H1 (cell line): ENCODE measurements around the gene SERPINH1. TPM values are rescaled to one million over a fixed set of nuclear protein-coding genes. Genes with fewer than 3 reads are reported as not detected.

ENCODE experiments used
- CTCF ChIA-PET: fragments of 300-600 bp; sonication (Branson Sonifier 250); formaldehyde crosslinking; loops from one replicate; lab custom pipeline; 2021; ENCODE audit not compliant: partially characterized antibody; lab: Charles Lee
- POLR2A ChIA-PET: fragments of 300-600 bp; sonication (Branson Sonifier 250); formaldehyde crosslinking; loops from one replicate; lab custom pipeline; 2021; ENCODE audit warnings: inconsistent platforms; ENCODE audit not compliant: partially characterized antibody; lab: Charles Lee
- DNase-seq, 2 experiments: peaks; one replicate each; pipeline versions ENCODE4 v3.0.0 to v3.0.0-alpha.2; 2010 to 2022; ENCODE audit warnings: low spot score in 2 of 2, low read depth in 1 of 2, mixed read lengths in 1 of 2
- FAIRE-seq: peaks from 2 replicates; lab custom pipeline; 2011; peaks lifted over from hg19 to GRCh38; lab: Jason Lieb, UNC
- H2AFZ ChIP-seq: 2 replicates; pipeline ENCODE4 v1.8.1; 2012; ENCODE audit warnings: low read length, inconsistent platforms
- H2AK5ac ChIP-seq: 2 replicates; pipeline ENCODE4 v1.6.1; 2013; ENCODE audit warnings: low read depth, low read length
- H2BK120ac ChIP-seq: replicated peaks from 2 replicates; pipeline ENCODE3; 2013; ENCODE audit warnings: low read depth, low read length, inconsistent platforms
- H2BK12ac ChIP-seq: 2 replicates; pipeline ENCODE4 v1.6.1; 2013; ENCODE audit warnings: low read depth, low read length
- H2BK15ac ChIP-seq: 2 replicates; pipeline ENCODE4 v1.6.1; 2013; ENCODE audit warnings: low read length
- H2BK20ac ChIP-seq: 2 replicates; pipeline ENCODE4 v1.6.1; 2013; ENCODE audit warnings: low read length
- H2BK5ac ChIP-seq: 2 replicates; pipeline ENCODE4 v1.6.1; 2013; ENCODE audit warnings: low read depth, low read length
- H3K14ac ChIP-seq: 2 replicates; pipeline ENCODE4 v1.6.1; 2013; ENCODE audit warnings: inconsistent platforms; ENCODE audit not compliant: insufficient read length
- H3K18ac ChIP-seq: 2 replicates; pipeline ENCODE4 v1.6.1; 2013; ENCODE audit warnings: low read length; ENCODE audit errors: extremely low read depth
- H3K23ac ChIP-seq: 2 replicates; pipeline ENCODE4 v1.6.1; 2013; ENCODE audit warnings: inconsistent platforms; ENCODE audit not compliant: insufficient read length
- H3K23me2 ChIP-seq: 2 replicates; pipeline ENCODE4 v1.6.1; 2013; ENCODE audit warnings: low read depth, low read length
- H3K27ac ChIP-seq: 2 replicates; pipeline ENCODE4 v1.6.1; 2011; ENCODE audit warnings: low read depth, low read length, inconsistent platforms
- H3K27me3 ChIP-seq, 4 experiments: replicated peaks in 1 of 4; 1 replicate in 1 of 4; 2 replicates in 3 of 4; pipeline versions ENCODE4 v1.6.1 to v1.8.1; 2011 to 2013; ENCODE audit warnings: low read length in 3 of 4, mild to moderate bottlenecking in 3 of 4, inconsistent platforms in 2 of 4, mixed read lengths in 2 of 4, moderate library complexity in 1 of 4; ENCODE audit not compliant: control insufficient read depth in 3 of 4, insufficient read depth in 3 of 4; ENCODE audit errors: extremely low read depth in 1 of 4
- H3K36me3 ChIP-seq, 4 experiments: 2 replicates each; pipeline versions ENCODE4 v1.6.1 to v1.8.1; 2011 to 2013; ENCODE audit warnings: mild to moderate bottlenecking in 4 of 4, low read length in 3 of 4, moderate library complexity in 2 of 4, control low read depth in 1 of 4, inconsistent platforms in 1 of 4; ENCODE audit not compliant: insufficient read depth in 4 of 4, control insufficient read depth in 2 of 4
- H3K4ac ChIP-seq: replicated peaks from 2 replicates; pipeline ENCODE3; 2013; ENCODE audit warnings: low read length, low read depth, mixed read lengths, inconsistent platforms; ENCODE audit not compliant: insufficient read length
- H3K4me1 ChIP-seq, 4 experiments: replicated peaks in 1 of 4; 1 replicate in 1 of 4; 2 replicates in 3 of 4; pipeline versions ENCODE4 v1.6.1 to v1.8.1; 2011 to 2013; ENCODE audit warnings: low read length in 3 of 4, inconsistent platforms in 2 of 4, mixed read lengths in 1 of 4; ENCODE audit not compliant: insufficient read depth in 4 of 4, control insufficient read depth in 3 of 4
- H3K4me2 ChIP-seq, 2 experiments: 2 replicates each; pipeline versions ENCODE4 v1.6.1 to v1.8.1; 2011 to 2013; ENCODE audit warnings: low read depth in 2 of 2, low read length in 2 of 2, control low read depth in 1 of 2, inconsistent platforms in 1 of 2, mild to moderate bottlenecking in 1 of 2; ENCODE audit not compliant: insufficient read depth in 1 of 2
- H3K4me3 ChIP-seq, 4 experiments: fragments of 200-600, 300-600 bp in 1 of 4; sonication (generic), shearing (Covaris generic), sonication (Bioruptor Twin) in 1 of 4; 2 replicates each; pipeline versions ENCODE4 v1.5.1 to v1.8.1; 2011 to 2016; ENCODE audit warnings: low read length in 4 of 4, low read depth in 3 of 4, control low read depth in 2 of 4, inconsistent platforms in 2 of 4, mild to moderate bottlenecking in 2 of 4, mixed read lengths in 1 of 4, moderate library complexity in 1 of 4; ENCODE audit not compliant: insufficient read depth in 2 of 4; ENCODE audit errors: extremely low read depth in 1 of 4
- H3K56ac ChIP-seq: replicated peaks from 2 replicates; pipeline ENCODE3; 2013; ENCODE audit warnings: low read depth, mild to moderate bottlenecking, mixed read lengths, low read length, inconsistent platforms; ENCODE audit not compliant: insufficient read length
- H3K79me1 ChIP-seq: 2 replicates; pipeline ENCODE4 v1.6.1; 2013; ENCODE audit warnings: low read depth, low read length, control low read depth
- H3K79me2 ChIP-seq, 2 experiments: 2 replicates each; pipeline versions ENCODE4 v1.6.1 to v1.8.1; 2012 to 2013; ENCODE audit warnings: low read length in 2 of 2, mild to moderate bottlenecking in 2 of 2, inconsistent platforms in 1 of 2; ENCODE audit not compliant: insufficient read depth in 2 of 2, control insufficient read depth in 1 of 2
- H3K9ac ChIP-seq, 4 experiments: replicated peaks in 1 of 4; 1 replicate in 1 of 4; 2 replicates in 3 of 4; pipeline versions ENCODE4 v1.6.1 to v1.8.1; 2011 to 2013; ENCODE audit warnings: low read depth in 3 of 4, low read length in 3 of 4, control low read depth in 2 of 4, mild to moderate bottlenecking in 2 of 4, moderate library complexity in 2 of 4, inconsistent platforms in 1 of 4; ENCODE audit errors: extremely low read depth in 1 of 4
- H3K9me3 ChIP-seq, 2 experiments: 2 replicates each; pipeline versions ENCODE4 v1.6.1 to v1.8.1; 2012 to 2013; ENCODE audit warnings: mild to moderate bottlenecking in 2 of 2, moderate library complexity in 2 of 2, control low read depth in 1 of 2, inconsistent platforms in 1 of 2, low read depth in 1 of 2, low read length in 1 of 2, mixed read lengths in 1 of 2; ENCODE audit not compliant: insufficient read depth in 2 of 2
- H4K20me1 ChIP-seq, 2 experiments: replicated peaks in 1 of 2; 2 replicates each; pipeline versions ENCODE3 to v1.8.1; 2011 to 2013; ENCODE audit warnings: inconsistent platforms in 2 of 2, low read length in 2 of 2, mild to moderate bottlenecking in 1 of 2; ENCODE audit not compliant: insufficient read depth in 2 of 2, control insufficient read depth in 1 of 2
- H4K5ac ChIP-seq: 2 replicates; pipeline ENCODE4 v1.6.1; 2013; ENCODE audit warnings: low read length, low read depth, mixed read lengths, inconsistent platforms; ENCODE audit not compliant: insufficient read length
- H4K8ac ChIP-seq: 2 replicates; pipeline ENCODE4 v1.8.0; 2013; ENCODE audit warnings: mild to moderate bottlenecking, moderate library complexity, low read length, inconsistent platforms; ENCODE audit not compliant: insufficient read depth; ENCODE audit errors: extremely low read depth
- H4K91ac ChIP-seq: replicated peaks from 2 replicates; pipeline ENCODE3; 2013; ENCODE audit warnings: low read length, mixed read lengths, inconsistent platforms; ENCODE audit not compliant: insufficient read length
- GABPA ChIP-seq: IDR thresholded peaks from 2 replicates; pipeline ENCODE4 v1.6.1; 2011; ENCODE audit warnings: mild to moderate bottlenecking, low read length, moderate library complexity, borderline replicate concordance; ENCODE audit not compliant: insufficient read depth
- KDM4A ChIP-seq: IDR thresholded peaks from one replicate; pipeline ENCODE4 v1.7.1; 2012; ENCODE audit warnings: low read depth, mild to moderate bottlenecking, moderate library complexity, low read length, inconsistent platforms; ENCODE audit not compliant: severe bottlenecking
- MAFK ChIP-seq: IDR thresholded peaks from 2 replicates; pipeline ENCODE4 v1.6.1; 2012; ENCODE audit warnings: low read depth, mild to moderate bottlenecking, improper control_type of control experiment, low read length
- MAX ChIP-seq: IDR thresholded peaks from 2 replicates; pipeline ENCODE4 v1.6.1; 2012; ENCODE audit warnings: inconsistent platforms
- NANOG ChIP-seq: IDR thresholded peaks from 2 replicates; pipeline ENCODE4 v1.6.1; 2011; ENCODE audit warnings: low read length, low read depth, mild to moderate bottlenecking, inconsistent platforms; ENCODE audit not compliant: insufficient read depth, poor library complexity, severe bottlenecking
- PHF8 ChIP-seq: fragments of 200-600 bp; sonication (generic); conservative IDR thresholded peaks from 2 replicates; pipeline ENCODE4 v1.7.1; 2012; ENCODE audit warnings: low read depth, mild to moderate bottlenecking, inconsistent platforms, low read length, moderate library complexity
- POLR2A ChIP-seq, 2 experiments: IDR thresholded peaks; 1 replicate in 1 of 2; 2 replicates in 1 of 2; pipeline ENCODE4 v1.6.1; 2011; ENCODE audit warnings: low read depth in 2 of 2, low read length in 2 of 2, mild to moderate bottlenecking in 2 of 2; ENCODE audit errors: control extremely low read depth in 1 of 2
- POU5F1 ChIP-seq: IDR thresholded peaks from 2 replicates; pipeline ENCODE4 v1.6.1; 2011; ENCODE audit warnings: low read depth, mild to moderate bottlenecking, low read length, moderate library complexity
- SIX5 ChIP-seq: IDR thresholded peaks from 2 replicates; pipeline ENCODE4 v1.6.1; 2011; ENCODE audit warnings: mild to moderate bottlenecking, low read depth, low read length
- SP1 ChIP-seq: IDR thresholded peaks from 2 replicates; pipeline ENCODE4 v1.6.1; 2011; ENCODE audit warnings: low read depth, low read length
- SP2 ChIP-seq: IDR thresholded peaks from 2 replicates; pipeline ENCODE4 v1.6.1; 2012; ENCODE audit warnings: mild to moderate bottlenecking, low read length, inconsistent platforms
- TCF12 ChIP-seq: IDR thresholded peaks from 2 replicates; pipeline ENCODE4 v1.6.1; 2011; ENCODE audit warnings: low read depth, mild to moderate bottlenecking, low read length
- USF2 ChIP-seq: IDR thresholded peaks from 2 replicates; pipeline ENCODE4 v1.6.1; 2011; ENCODE audit warnings: low read length, improper control_type of control experiment
- WGBS, 2 experiments: shearing (Covaris generic) in 1 of 2; methylation state at CpG; one replicate each; pipeline versions ENCODE4 v1.1.6 to v1.1.7; 2013 to 2015; ENCODE audit warnings: low lambda C conversion rate in 2 of 2, mixed read lengths in 2 of 2, inconsistent platforms in 1 of 2, low coverage in 1 of 2, missing lambda C conversion rate in 1 of 2; ENCODE audit not compliant: insufficient replicate concordance in 2 of 2, insufficient coverage in 1 of 2, insufficient read length in 1 of 2; ENCODE audit errors: extremely low coverage in 1 of 2, missing lambda C conversion rate in 1 of 2; 5-methylcytosine and 5-hydroxymethylcytosine counted together
- polyA plus RNA-seq, 7 experiments: library from polyadenylated mRNA; depleted of rRNA in 3 of 7; stranded (reverse) in 5 of 7; unstranded in 2 of 7; fragments of >200 nt in 5 of 7; fragments of 200-250 nt in 2 of 7; gene quantifications; 1 replicate in 5 of 7; 2 replicates in 1 of 7; 4 replicates in 1 of 7; pipeline versions ENCODE4 v1.2.1 to v1.2.3, GENCODE V29; 2011 to 2013; ENCODE audit warnings: missing spikeins in 2 of 7, mixed read lengths in 2 of 7
- total RNA-seq: library from RNA; stranded (reverse); fragmentation: NEBNext Ultra II Directional; extraction: Animal tissue kit (Norgen Biotek cat#: 25700); gene quantifications from 2 replicates; pipeline ENCODE4 v1.2.1, GENCODE V29; 2021

The SERPINH1 gene
- total and polyA plus RNA-seq, 2 of the 8 experiments (the other 6 are each of a cell fraction or from before 2014, with no cell fraction given) = 420 to 621 TPM

- Histone ChIP-seq H4K8ac (no peak overlapping the region; the same call in 1 of the 2 replicates), H2BK120ac (no peak overlapping the region), H2AK5ac (no peak overlapping the region), H3K23ac (no peak overlapping the region), H3K4ac (no peak overlapping the region), H3K4me3 (no peak overlapping the region), H3K27ac (no peak overlapping the region), H4K20me1 (peaks cover 6 to 18% of the 10 kb centered on the region in 2 experiments), H3K79me2 (peaks cover 0 to 19% of the 10 kb centered on the region in 2 experiments; a peak in 2 of 4 replicates), H3K4me2 (no peak overlapping the region), H3K23me2 (no peaks in the 10 kb centered on the region; the same call in 1 of the 2 replicates), H3K14ac (no peak overlapping the region), H3K27me3 (no peaks in the 10 kb centered on the region), H3K56ac (no peak overlapping the region), H4K5ac (no peak overlapping the region), H2BK5ac (no peak overlapping the region), H2AFZ (no peak overlapping the region), H3K79me1 (peaks cover 3% of the 10 kb centered on the region), H3K4me1 (peaks cover 0 to 4% (median 0%) of the 10 kb centered on the region in 4 experiments; a peak in 4 of 7 replicates), H3K9me3 (no peaks in the 10 kb centered on the region), H4K91ac (no peak overlapping the region), H2BK15ac (no peak overlapping the region), H2BK20ac (no peak overlapping the region), H3K36me3 (peaks cover 42 to 71% (median 58%) of the 10 kb centered on the region in 4 experiments), H3K18ac (no peak overlapping the region), H3K9ac (no peak overlapping the region), H2BK12ac (no peak overlapping the region)
- DNase-seq (no peak), FAIRE-seq (no peak)
- WGBS, 2 experiments = 92% methylated on average over 14 of the region's 14 CpGs; no CpG with 5 or more reads in 1 of the 2 experiments
- TF ChIP-seq POU5F1 (no peak), MAX (no peak), NANOG (no peak), SIX5 (no peak), MAFK (no peak), PHF8 (no peak), KDM4A (no peak), POLR2A (IDR thresholded peaks at IDR 0.05; ENCODE audit: control extremely low read depth in 1 of 2, low read depth in 2 of 2, low read length in 2 of 2) (no peak), SP2 (no peak), GABPA (no peak), SP1 (no peak), TCF12 (no peak), USF2 (no peak)
- ChIA-PET POLR2A (interaction anchor here (1.0 to 35.1 kb wide), 11 partner anchors 4 to 209 kb away, joined by 3 to 1120 read pairs (median 7); partner anchors contain the start of gene SERPINH1), CTCF (interaction anchor here (0.6 to 17.4 kb wide), 8 partner anchors 12 to 304 kb away, joined by 3 to 344 read pairs (median 10); partner anchors contain the start of gene SERPINH1)
These were observed 9.6 kb downstream of the SERPINH1 start for GRCh38 chr11:75571625-75572024.
